Measurements from ENCODE around the gene CHMP4B.
A peak's percentile ranks its signal among the peaks of the same experiment; 100 is the strongest.

Gene CHMP4B

DNA sequence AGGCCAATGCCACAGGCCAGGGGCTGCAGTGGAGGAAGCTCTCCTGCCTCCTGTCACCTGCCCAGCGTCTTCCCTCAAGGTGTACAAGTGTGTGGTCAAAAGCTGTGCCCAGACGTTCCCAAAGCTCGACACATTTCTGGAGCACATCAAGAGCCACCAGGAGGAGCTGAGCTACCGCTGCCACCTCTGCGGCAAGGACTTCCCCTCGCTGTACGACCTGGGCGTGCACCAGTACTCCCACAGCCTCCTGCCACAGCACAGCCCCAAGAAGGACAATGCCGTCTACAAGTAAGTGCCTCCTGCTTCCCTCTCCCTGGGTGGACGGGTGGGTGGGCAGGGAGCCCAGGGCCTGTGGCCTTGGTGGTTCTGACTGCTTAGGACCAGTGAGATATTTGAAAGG is 41.1 kb upstream of the CHMP4B start:
- DNase-seq (ENCODE audit: low spot score) = no peak

DNA sequence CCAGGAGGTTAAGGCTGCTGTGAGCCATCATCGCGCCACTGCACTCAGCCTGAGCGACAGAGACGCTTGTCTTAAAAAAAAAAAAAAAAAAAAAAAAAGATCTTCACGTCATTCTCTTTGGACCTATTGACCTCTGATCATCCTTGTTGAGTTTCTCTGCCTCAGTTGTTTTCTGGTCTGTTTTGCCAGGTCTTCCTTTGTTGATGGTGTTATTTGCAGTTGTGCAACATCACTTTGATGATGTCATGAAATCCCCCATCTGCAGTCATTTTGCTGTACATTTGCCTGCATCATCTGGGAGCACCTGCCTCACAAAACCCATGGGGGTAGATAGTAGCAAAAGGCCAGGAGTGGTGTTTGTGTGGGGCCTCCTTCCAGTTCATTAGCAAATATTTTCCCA is 39.2 kb upstream of the CHMP4B start:
- TF ChIP-seq, protein P1, sequence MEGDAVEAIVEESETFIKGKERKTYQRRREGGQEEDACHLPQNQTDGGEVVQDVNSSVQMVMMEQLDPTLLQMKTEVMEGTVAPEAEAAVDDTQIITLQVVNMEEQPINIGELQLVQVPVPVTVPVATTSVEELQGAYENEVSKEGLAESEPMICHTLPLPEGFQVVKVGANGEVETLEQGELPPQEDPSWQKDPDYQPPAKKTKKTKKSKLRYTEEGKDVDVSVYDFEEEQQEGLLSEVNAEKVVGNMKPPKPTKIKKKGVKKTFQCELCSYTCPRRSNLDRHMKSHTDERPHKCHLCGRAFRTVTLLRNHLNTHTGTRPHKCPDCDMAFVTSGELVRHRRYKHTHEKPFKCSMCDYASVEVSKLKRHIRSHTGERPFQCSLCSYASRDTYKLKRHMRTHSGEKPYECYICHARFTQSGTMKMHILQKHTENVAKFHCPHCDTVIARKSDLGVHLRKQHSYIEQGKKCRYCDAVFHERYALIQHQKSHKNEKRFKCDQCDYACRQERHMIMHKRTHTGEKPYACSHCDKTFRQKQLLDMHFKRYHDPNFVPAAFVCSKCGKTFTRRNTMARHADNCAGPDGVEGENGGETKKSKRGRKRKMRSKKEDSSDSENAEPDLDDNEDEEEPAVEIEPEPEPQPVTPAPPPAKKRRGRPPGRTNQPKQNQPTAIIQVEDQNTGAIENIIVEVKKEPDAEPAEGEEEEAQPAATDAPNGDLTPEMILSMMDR (IDR thresholded peaks at IDR 0.05; ENCODE audit: extremely low read depth, missing control alignments) = no peak
- no peak for DNase-seq (ENCODE audit: low spot score)

More for the DNA sequence above, 41.1 kb upstream of the CHMP4B start:
- TF ChIP-seq, protein P1 (IDR thresholded peaks at IDR 0.05; ENCODE audit: extremely low read depth, missing control alignments) = peak; percentile 36

DNA sequence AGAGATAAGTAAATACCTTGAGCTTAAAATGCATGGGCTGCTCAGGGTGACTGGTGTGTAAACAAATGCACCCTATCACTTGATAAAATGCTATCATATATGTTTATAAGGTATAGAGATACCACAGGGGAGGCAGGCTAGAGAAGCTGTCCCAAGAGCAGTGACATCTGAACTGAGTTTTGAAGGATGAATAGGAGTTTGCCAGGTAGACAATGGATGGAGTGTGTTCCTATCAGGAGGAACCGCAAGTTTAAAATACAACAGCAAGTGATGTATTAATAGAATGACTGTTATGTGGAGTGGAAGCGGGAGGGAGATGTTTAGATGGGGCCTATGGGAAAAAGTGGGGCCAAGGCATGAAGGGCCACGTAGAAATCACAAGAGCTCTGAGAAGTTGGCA is 38.7 kb upstream of the CHMP4B start:
- TF ChIP-seq, protein P1 (IDR thresholded peaks at IDR 0.05; ENCODE audit: extremely low read depth, missing control alignments) = no peak
- DNase-seq (ENCODE audit: low spot score) = no peak

DNA sequence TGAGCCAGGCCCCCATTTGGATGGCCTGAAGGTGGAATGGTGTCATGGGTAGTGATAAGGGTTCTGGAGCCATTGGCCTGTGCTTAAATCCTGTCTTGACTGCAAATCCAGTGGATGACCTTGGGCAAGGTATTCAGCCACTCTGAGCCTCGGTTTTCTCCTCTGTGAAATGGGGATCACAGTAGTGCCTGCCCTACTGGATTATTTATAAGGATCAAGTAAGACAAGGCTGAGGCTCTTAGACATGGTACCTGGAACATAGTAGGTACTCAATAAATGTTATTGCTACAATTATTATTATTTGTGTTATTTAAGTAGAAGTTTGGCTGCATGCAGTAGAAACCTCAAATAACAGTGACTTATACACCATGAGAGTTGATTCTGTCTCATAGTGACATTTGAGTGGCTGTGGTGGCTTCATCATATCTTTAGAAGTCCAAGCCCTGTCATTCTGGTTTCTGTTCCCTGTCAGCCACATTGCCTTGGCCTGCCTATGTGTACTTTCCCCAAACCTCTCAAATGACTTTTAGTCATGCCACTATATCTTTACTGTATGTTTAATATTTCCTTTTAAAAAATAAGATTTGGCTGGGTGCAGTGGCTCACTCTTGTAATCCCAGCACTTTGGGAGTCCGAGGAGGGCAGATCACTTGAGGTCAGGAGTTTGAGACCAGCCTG is 37.6 kb upstream of the CHMP4B start:
- TF ChIP-seq, protein P1 (IDR thresholded peaks at IDR 0.05; ENCODE audit: extremely low read depth, missing control alignments) = no peak
- DNase-seq (ENCODE audit: low spot score) = peak; percentile 81

DNA sequence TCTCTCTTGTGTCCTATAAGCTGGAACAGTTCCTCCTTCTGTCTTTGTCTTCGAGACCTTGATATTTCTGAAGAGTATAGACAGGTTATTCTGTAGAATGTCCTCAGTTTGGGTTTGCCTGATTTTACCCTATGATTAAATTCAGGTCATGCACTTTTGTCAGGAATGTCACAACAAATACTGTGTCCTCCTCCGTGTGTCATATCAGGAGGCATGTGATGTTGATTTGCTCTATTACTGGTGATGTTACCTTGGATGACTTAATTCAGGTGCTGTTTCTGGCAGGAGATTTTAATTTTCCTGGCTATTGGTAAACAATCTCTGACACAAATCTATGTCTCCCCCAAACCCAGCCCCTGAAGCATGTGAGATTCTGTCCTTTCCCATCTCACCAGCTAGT is 33.3 kb upstream of the CHMP4B start:
- no peak for DNase-seq (ENCODE audit: low spot score)
- TF ChIP-seq, protein P1 (IDR thresholded peaks at IDR 0.05; ENCODE audit: extremely low read depth, missing control alignments) = no peak

DNA sequence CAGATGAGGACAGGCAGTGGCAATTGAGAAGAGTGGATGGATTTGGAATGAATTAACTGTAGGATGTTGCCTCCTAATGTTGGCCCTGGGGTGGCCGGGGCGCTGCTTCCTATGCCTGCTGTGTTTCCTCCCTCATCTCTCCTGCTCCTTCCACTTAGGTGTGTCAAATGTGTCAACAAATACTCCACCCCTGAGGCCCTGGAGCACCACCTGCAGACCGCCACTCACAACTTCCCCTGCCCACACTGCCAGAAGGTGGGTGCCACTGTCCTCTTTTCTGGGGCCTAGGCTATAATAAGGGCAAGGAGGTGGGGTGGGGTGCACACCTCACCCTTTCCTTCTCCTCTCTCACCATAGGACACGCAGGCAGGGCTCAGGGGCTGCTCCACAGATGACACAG is 30.0 kb upstream of the CHMP4B start:
- no peak for DNase-seq (ENCODE audit: low spot score)
- TF ChIP-seq, protein P1 (IDR thresholded peaks at IDR 0.05; ENCODE audit: extremely low read depth, missing control alignments) = no peak

DNA sequence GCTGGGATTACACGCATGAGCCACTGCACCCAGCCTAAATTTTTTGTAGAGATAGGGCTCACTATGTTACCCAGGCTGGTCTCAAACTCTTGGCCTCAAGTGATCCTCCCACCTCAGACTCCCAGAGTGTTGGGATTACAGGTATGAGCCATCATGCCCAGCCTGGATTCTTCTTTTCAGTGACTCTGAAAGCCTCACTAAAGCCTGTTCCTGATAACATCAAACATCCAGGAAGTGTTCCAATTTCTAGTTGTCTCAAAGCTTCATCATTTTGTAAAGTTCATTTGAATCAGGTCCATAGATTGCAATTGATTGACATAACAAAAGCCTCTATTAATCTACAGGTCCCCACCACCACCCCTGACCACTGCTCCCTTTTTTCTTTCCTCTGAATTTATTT is 29.2 kb upstream of the CHMP4B start:
- no peak for DNase-seq (ENCODE audit: low spot score)
- TF ChIP-seq, protein P1 (IDR thresholded peaks at IDR 0.05; ENCODE audit: extremely low read depth, missing control alignments) = no peak

Measured in GM20000 (cell line).